Stimulated activated CD8-positive, alpha-beta memory T cell treated with anti-CD3 and anti-CD28 coated beads, Interleukin-15, amount 100 ng/mL, for 24 hours (primary cell): ENCODE results near the gene MTERF4.

Experiments used
- DNase-seq: peaks from one replicate; pipeline ENCODE4 v3.0.0-alpha.2; 2020; ENCODE audit warnings: low read depth

Gene MTERF4

DNA sequence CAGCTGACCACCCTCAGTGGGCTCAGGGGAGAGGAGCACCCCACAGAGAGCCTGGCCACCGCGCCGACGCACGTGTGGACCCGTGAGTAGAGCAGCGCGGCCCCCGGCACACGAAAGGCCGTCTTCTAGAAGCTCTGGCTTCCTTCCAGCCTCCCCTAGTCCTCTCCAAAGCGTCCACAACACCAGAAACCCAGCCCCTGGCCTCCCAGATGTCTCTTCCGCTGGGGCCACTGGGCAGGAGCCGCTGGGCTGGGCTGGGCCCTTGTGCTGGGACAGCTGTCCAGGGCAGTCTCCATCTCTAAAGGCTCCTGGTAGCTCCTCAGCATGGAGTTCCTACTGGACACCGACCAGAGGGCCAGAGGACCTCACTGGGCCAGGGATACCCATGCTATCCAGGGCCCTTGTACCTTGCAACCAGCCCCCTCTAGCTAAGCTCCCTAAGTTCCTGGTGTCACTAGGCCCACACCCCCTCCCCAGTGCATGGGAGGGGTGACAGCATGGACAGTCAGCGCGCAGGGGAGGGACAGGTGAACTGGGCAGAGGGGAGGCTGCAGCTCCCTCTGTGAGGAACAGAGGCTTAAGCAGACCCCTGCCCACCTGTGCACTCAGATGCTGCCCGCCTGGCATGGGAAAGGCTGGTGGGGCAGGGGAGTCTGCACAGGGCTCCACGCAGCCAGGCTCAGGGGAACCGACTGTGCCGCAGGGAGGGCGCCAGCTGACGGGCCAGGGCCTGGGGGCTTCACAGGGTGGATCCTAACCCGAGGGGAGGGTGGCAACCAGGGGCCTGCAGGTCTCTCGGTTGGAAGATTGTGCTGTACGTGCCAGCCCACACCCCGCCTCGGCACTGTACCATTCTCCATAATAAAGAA is 32.9 kb downstream of the MTERF4 start:
- DNase-seq: no peak

DNA sequence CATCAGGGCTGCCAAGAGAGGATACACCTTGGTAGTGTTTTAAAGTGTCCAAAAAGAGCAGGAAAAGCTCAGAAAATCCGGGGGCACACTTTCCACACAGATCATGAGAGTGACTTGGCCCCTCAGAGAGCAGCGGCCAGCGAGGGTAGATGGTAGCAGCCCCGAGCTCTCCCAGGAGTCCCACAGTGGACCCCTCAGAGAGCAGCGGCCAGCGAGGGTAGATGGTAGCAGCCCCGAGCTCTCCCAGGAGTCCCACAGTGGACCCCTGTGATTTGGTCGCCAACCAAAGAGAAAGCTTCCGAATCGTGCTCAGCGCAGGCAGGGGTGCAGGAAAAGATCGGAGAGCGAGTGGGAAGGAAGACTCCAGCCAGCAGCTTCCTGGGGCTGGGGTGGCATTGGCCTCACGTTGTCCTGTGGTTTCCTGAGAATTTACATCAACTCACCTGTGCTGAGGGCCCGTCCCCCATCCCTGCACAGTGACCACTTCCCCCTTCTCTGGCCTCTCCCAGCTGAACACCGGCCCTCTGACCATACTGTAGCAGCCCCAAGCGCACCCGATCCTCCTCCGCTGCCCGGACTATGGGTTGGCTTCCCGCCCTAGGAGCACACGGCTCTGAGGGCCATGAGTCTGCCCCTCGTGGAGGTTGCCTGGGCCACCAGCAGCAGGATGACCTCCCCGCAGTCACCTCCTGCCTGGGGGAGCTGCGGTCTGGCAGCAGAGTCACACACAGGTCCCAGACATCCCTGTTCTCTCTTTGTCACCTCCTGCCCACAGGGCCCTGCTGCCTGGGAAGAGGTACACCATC is 33.7 kb downstream of the MTERF4 start:
- DNase-seq: no peak

DNA sequence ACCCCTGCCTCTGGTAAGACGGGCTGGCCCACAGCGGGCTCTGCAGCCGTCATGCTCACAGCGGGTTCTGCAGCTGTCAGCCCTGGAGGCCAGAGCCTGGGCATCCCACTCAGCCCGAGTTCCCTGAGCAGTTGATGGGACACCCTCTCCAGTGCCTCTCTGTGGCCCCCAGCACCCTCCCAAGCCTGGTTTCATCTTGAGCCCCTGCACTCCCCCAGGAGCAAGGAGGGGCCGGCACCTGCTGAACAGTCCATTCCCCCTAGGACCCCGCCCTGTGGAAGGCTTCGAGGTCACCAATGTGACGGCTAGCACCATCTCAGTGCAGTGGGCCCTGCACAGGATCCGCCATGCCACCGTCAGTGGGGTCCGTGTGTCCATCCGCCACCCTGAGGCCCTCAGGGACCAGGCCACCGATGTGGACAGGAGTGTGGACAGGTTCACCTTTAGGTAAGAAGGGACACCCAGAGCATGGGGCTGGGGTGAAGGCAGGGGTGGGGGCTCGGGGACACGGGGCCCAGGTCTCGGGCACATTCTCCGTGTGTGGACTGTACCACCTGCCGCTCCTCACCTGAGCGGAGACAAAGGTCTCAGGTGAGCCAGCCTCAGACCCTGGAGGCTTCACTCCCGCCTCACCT is 34.5 kb downstream of the MTERF4 start:
- no peak for DNase-seq

DNA sequence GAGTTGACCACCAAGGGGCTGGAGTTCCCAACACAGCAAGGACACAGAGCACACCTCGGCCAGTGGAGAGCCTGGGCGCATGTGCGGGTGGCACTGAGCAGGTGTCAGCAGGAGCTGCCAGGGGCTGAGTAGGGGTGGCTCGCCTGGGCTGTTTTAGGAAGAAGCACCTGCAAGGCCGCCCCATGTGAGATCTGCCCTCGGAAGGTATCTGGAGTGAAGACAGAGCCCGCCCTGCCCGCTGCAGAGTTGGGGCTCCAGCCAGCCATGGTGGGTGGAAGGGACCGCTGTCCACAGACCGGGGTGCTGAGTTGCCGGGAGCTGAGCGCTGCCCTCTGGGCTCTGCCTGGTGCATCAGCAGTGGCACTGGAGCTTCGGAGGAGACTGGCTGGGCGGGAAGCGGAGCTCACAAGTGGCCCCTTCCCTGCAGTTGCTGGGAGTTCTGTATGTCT is 35.2 kb downstream of the MTERF4 start:
- DNase-seq: no peak

DNA sequence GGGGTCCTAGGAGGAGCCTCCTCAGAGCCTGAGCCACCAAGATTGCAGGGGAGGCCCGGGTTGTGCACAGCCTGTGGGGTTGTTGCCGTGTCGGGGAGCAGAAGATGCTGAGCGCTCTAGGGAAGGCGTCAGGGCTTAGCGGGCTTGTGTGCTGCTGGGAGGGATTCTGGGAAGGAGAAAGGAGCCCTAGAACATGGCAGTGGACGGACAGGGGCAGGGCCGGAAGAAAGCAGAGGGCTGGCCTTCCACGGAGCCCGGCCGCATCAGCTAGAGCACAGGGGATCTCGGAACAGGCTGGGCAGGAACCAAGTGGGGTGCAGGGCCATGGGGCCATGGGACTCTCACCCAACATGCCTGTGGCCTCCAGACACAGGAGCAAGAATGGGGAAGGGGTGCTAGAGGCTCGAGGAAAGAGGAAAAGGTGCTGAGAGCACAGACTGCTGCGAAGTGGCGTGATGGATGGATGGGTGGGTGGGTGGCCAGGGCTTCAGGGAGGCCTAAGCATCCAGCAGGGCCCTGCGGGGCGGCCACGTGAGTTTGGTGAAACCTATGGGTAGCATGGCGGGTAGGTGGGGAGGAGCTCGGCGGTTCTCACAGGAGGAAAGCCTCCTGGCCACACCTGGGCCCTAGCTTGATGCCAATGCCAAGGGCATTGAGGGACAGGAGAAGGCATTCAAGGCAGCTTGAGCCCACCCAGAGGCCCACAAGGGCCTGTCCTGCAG is 35.8 kb downstream of the MTERF4 start:
- no peak for DNase-seq

DNA sequence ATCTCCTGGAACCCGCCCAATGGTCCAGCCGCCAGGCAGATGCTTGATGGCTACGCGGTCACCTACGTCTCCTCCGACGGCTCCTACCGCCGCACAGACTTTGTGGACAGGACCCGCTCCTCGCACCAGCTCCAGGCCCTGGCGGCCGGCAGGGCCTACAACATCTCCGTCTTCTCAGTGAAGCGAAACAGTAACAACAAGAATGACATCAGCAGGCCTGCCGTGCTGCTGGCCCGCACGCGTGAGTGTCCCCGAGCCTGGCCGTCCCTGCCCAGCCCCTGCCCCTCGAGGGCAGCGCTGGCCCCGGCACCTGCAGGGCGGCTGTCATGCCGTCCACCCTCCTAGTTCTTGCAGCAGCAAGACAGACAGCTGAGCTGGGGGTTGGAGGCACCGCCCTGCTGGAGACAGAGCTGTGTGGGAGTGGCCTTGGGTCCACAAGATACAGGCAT is 36.7 kb downstream of the MTERF4 start:
- no peak for DNase-seq

DNA sequence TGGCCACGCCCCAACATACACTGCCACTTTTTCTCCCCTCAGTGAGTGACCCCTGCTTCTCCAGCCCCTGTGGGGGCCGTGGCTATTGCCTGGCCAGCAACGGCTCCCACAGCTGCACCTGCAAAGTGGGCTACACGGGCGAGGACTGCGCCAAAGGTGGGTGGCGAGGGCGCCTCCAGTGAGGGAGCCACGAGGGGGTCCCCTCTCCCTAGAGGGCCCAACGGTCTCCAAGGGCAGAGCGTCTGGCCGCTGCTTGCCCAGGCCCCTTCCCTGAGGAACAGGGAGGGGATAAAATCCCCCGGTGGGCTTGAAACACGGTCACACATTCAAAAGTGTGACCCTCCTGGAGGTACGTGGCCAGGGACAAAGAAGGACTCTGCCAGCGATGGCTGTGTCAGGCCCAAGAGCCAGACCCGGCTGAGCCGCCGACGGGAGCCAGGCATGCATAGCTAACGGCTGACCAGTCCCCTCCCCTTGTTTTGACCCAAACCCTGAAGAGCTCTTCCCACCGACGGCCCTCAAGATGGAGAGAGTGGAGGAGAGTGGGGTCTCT is 37.2 kb downstream of the MTERF4 start:
- DNase-seq: no peak

DNA sequence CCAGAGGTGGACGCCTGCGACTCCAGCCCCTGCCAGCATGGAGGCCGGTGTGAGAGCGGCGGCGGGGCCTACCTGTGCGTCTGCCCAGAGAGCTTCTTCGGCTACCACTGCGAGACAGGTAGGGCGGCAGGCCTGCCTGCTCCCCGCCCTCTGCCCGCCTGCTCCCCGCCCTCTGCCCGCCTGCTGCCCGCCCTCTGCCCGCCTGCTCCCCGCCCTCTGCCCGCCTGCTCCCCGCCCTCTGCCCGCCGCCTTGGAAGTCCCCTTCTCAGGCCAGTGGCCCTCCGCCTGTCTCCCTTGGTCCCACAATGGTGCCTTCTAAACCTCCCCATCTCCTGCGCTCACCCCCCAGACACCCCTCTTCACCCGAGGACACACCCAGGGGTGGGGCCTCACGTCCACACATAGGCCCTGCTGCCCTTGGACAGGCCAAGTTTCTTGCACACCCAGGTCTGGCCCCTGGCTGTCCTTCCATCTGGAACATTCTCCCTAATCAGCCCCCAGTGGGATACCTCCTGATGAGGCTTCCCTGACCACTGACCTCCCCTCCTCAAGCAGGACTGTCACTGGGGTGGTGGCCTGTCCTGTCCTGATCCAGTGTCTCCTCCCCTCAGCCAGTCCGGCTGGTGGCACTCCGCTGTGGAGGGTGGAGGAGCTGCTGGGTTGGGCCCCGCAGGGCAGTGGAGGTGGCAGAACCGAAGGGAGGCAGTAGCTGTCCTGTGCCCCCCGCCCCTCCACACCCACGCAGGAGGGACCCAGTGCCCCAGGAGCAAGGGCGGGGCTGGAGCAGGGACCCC is 37.9 kb downstream of the MTERF4 start:
- no peak for DNase-seq

DNA sequence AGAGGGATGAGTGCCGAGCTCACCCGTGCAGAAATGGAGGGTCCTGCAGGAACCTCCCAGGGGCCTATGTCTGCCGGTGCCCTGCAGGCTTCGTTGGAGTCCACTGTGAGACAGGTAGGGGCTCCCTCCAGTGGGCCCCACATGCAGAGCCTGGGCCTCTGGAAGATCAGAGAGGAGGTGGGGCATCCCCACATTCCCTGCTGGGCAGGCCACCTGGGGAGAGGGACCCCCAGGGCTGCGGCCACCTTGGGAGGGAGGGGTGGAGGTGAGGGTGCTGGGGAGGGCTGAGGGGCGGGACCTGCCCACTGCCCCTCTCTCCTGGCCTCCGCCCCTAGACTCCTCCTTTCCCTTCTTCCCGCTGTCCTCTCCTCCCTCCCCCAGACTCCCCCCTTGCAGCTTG is 38.5 kb downstream of the MTERF4 start:
- no peak for DNase-seq

DNA sequence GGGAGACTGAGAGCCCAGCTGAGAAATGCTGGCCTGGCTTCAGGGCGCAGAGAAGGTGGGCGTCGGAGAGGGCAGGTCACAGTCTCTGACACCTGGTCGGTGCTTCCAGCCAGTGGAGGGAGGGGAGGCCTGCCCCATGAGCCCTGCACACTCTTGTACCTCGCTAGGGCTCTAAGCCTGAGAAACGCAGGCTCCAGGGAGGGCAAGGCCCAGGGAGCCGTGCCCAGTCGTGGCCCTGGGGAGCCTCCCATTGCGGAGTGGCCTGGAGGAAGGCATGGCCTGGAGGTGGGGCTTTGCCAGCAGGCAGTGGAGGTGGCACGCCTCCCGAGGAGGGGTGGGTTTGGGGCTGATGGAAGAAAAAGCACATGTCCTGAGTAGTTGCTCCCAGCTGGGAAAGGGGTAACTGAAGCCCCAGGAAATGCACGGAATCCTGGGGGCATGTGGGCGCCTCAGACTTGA is 39.0 kb downstream of the MTERF4 start:
- no peak for DNase-seq

DNA sequence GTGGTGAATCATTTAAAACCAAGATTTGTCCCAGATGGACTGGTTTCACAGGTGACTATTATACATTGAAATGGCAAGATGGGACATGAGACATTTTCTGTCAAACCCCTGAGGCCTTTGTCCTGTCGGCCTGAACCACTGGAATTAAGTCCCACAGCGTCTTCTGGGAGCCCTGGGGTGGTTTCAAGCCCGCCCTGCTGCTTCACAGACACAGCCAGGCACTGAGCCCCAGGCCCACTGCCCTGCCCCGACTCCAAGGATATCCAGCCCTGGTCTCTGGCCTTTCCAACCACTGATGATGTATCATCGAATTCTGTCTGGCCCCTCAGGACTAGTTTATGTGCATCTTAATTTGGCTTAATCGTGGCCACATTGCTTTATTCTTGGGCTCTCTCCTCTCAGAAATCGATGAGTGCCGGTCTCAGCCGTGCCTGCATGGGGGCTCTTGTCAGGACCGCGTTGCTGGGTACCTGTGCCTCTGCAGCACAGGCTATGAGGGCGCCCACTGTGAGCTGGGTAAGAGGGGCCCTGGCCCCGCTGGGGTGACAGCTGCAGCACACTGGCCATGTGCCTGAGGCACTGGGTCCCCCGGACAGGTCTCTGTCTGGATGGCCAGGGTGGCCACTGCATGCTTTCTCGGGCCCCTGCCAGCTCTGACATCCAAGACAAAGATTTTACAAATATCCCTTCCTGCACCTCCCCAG is 39.5 kb downstream of the MTERF4 start:
- no peak for DNase-seq

DNA sequence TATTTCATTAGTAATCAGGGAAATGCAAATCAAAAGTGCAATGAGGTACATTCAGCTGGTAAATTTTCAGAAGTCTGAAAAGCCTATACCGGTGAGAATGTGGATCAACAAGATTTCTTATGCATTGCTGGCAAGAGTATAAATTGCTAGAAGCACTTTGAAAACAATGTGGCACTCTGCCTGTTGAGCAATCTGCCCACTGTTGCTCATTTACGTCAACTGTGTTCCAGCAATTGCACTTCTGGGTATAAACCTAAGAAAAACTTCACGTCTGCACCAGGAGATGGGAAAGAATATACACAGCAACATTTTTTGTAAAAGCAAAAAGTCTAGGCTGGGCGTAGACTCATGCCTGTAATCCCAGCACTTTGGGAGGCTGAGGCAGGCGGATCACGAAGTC is 40.8 kb downstream of the MTERF4 start:
- DNase-seq: no peak

DNA sequence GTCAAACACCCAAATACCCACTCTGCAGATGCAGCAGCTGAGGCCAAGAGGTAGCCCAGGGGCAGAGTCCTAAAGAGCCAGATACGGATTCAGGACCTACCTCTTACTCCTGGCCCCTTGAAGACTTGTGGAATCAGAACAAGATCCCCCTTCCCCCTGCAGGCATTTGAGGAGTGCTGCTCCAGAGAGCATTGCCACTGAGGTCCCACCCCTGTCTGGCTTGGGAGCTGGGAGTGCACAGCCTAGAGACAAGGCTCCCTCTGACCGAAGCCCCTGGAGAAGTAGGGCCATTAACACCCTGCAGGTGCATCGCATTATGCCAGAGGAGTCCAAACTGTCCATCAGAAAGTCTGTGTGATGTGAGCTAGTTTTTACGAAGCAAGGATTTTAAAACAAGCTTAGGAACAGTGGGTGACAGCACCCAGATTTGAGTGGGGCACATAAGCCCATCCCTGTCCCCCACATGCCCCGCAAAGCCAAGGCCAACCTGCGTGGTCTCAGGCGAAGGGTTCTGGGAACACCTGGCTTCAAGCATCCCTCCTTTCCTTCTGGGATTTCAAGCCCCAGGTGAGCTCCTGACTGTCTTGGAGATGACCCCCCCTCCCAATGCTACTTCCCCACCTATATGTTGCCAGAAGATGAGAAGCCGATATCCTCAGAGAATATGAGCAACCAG is 48.4 kb downstream of the MTERF4 start:
- DNase-seq: no peak

DNA sequence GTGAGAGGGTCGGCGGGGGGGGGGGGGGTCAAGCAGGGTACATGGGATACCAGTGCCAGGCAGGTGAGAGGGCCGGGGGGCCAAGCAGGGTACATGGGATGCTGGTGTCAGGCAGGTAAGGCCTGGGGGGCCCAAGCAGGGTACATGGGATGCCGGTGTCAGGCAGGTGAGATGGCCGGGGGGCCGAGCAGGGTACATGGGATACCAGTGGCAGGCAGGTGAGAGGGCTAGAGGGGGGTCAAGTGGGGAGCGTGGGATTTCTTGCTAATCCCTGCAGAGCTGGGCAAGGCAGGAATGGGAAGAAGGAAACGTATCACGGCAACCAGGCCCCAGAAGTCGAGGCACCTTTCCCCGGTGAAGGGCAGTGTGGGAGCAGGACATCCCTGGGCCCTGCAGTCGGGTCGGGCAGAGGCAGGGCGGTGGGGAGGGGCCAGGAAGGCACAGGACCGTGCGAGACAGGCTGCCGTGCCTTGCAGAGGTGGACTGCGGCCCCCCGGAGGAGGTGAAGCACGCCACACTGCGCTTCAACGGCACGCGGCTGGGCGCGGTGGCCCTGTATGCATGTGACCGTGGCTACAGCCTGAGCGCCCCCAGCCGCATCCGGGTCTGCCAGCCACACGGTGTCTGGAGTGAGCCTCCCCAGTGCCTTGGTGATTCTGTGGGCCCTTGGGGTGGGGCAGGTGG is 49.3 kb downstream of the MTERF4 start:
- no peak for DNase-seq

DNA sequence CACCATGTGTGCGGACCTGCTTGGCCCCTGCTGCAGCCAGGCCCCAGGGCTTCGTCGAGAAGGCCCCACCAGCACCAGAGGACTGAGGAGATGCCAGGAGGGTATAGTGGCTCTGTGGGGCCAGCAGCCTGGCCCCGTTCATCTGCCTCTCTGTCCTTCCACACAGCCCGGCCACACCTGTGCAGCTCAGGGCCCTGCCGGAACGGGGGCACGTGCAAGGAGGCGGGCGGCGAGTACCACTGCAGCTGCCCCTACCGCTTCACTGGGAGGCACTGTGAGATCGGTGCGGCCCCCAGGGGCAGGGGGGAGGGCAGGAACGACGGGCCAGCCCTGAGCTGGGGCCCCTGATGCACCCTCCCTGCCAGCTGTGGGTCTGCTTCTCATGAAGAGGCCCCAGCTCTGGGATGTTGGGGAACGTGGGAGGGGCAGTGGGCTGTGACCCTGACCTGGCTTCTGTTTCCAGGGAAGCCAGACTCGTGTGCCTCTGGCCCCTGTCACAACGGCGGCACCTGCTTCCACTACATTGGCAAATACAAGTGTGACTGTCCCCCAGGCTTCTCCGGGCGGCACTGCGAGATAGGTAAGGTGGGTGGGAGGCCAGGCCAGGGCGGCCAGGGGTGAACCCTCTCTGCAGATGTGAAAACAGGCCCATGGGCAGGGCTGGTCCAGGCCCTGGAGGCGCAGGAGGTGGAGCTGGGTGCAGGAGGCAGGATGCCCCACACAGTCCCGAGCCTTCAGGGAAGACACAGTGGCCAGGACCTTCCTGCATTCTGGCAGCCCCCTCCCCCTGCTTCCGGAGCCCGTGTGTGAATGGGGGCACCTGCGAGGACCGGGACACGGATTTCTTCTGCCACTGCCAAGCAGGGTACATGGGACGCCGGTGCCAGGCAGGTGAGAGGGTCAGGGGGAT is 50.3 kb downstream of the MTERF4 start:
- DNase-seq: no peak

DNA sequence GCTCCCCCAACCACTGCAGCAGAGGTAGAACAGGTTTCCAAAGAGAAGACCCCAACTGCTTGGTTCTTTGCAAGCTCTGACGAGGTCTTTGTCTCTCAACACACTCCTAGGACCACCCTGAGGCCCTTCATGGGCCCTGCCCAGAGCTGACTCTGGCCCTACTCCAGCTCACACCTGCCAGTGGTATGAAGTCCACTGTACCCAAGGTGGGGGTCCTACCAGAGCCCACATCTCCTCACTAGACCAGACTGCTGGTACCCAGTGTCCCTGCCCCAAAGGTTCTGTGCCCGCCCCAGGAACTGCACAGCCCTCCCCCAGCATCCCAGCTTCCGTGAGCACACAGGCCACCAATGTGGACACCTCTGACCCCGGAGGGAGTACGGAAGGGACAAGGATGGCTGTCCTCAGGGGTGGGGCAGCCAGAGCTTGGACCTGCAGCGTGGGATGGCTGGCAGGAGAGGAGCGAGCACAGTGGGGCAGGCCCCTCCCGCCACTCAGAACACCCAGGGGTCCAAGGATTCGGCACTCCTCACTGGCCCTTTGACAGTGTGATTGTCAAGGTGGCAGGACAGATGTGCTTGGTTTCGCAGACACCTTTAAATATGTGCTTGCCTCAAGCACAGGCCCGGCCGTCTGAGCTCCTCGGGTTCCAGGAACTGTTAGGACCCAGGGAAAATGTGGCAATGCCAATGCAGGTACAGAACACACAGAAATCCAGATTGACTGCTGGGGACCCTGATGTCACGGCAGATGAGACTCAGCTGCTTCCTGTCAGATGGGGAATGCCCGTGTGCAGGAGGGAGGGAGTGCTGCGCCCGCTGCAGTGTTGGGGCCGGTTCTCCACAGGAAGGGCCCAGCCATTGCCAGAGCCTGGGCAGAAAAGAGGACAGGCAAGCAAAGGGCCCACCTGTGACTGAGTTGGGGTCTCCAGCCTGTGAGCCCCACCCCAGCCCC is 51.2 kb downstream of the MTERF4 start:
- DNase-seq: no peak
